Fibroblast of mammary gland (primary cell): ENCODE data around the gene CCM2.

Experiments used
- DNase-seq: peaks from one replicate; pipeline ENCODE4 v3.0.0-alpha.2; 2010; ENCODE audit warnings: low read depth
- H3K4me3 ChIP-seq: 2 replicates; pipeline ENCODE4 v1.5.1; 2011; ENCODE audit warnings: low read depth, mild to moderate bottlenecking, low read length, moderate library complexity; ENCODE audit not compliant: control insufficient read depth
- CTCF ChIP-seq: conservative IDR thresholded peaks from 2 replicates; pipeline ENCODE4 v1.5.1; 2011; ENCODE audit warnings: low read depth, low read length, inconsistent platforms; ENCODE audit not compliant: control insufficient read depth, insufficient read depth

The CCM2 gene

DNA sequence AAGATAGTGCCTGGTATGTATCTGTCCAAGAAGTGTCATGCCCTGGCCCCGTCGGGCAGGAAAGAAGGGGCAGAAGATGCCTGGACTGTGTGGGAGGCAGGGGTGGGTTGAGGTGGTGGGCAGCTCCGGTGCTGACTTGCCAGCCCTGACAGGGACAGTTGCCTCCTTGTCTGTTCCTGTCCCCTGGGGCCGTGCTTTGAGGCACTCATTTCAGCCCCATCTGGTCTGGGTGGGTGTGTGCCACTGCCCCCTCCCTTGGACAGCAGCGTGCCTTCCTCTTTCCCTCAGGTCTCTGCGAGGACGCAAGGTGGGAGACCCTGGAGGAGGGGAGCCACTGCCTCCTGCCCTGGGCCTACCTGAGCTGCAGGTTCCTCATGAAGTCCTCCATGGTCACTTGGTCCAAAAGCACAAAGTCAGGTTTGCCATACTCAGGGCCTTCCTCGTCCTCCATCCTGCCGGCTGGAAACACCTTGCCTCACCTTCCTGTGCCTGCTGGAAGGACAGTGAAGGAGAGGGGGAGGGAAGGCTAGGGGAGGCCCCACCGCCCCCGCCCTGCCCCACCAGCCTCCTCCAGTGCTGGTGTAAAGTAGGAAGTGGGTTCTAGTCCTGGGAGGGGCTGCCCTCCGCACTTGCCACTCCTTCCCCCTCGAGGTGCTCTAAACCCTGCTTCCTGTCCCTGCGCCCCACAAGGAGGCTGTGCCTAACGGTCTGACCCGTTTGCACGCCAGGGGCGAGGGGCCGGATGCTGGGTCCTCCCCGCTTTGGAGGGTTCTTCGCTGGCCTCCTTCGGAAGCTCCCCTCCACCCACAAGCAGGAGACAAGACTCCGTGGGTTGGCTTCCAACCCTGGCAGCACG, 21.3 kb upstream of the CCM2 start, which contains the start of gene MYO1G:
Gene MYO1G (minus strand): TSS at position 505 of the 856 bp plus-strand sequence. CDS start 54 bp downstream, at position 451.
- no peak for DNase-seq
- TF ChIP-seq CTCF: no peak
- H3K4me3 ChIP-seq: no peak within 1 kb of the TSS

- no peak for DNase-seq
- TF ChIP-seq CTCF: no peak
- no peak overlapping the region for H3K4me3 ChIP-seq
Observed at GRCh38 chr7:44979481-44980392, 20.3 kb upstream of the CCM2 start.

- peak; percentile 47 for DNase-seq
Observed at GRCh38 chr7:44980393-44981034, 19.5 kb upstream of the CCM2 start.

DNA sequence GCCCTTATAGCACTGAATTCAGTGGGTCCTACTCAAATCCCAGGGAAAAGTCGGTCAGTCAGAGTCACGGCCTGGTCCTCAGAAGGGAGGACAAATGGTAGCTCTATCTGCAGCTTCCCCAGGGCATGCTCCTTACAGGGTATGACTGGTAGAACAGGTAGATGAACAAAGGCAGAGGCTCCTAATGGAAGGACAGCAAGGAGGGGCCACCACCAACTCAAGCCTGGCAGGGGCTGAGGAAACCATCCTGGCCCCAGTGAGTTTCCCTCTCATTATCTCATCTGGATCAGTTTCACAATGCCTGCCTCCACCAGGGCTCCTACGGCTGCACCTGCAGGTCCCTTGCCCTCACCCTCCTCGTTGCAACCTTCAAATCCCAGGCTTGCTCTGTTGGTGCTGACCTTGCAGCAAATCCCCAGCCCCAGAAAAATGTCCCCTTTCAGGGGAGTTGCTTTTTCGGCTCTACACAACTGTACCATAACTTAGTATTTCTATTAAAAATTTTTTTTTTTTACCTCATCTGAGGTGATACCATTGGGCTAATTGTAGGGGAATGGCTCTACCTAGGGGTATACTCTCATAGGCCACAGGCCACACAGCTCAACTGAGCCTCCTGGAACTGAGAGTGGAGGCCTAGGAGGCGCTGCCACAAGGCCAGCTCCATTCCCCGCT, 18.8 kb upstream of the CCM2 start:
- TF ChIP-seq CTCF: no peak
- no peak for DNase-seq
- no peak overlapping the region for H3K4me3 ChIP-seq

More at GRCh38 chr7:44980393-44981034, 19.5 kb upstream of the CCM2 start:
- no peak for TF ChIP-seq CTCF
- no peak overlapping the region for H3K4me3 ChIP-seq

DNA sequence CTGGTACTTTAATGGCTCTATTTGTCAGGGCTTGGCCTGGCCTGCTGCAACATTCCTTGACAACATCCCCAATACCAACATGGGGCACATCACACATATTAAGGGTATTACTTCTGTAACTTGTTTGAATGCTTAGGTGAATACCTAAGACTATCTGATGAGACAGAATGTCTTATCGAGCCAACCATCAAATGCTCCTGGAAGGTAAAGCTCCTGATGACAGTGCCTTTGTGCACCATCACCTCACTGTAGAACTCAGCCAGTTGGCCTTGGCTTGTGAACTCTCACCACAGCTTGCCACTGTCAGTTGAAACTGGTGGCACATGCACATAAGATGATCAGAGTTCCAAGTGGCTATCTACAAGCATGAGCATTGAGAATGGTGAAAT, 17.5 kb upstream of the CCM2 start:
- no peak overlapping the region for H3K4me3 ChIP-seq
- no peak for DNase-seq
- no peak for TF ChIP-seq CTCF

DNA sequence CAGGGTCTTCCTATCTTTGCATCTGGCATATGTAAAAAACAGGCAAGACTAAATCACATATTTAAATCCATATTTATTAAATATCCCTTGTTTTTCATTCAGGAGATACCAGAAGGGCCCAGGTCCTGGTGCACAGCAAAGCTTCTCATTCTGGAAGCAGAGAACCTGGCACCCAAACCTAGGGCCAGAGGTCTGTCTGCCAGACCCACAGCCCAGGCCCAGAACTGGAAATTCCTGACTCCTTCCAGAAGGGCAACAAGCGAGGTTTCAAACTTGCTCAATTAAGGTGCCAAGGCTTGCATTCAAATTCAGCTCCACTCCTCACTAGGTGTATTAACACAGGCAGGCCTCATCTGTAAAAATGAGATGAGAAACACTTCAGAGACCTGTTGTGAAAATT, 17.0 kb upstream of the CCM2 start:
- no peak for DNase-seq
- no peak for TF ChIP-seq CTCF
- H3K4me3 ChIP-seq: no peak overlapping the region
